Left ventricle myocardium inferior (tissue), 1 donor: ENCODE data around the gene RBM25. TPM values are rescaled to one million over a fixed set of nuclear protein-coding genes. Genes with fewer than 3 reads are reported as not detected.
"Not testable (repeated sequence)": the region's sequence is repeated elsewhere in the genome, so short reads cannot be mapped to it uniquely, and the experiment has no call there.

Experiments
- DNase-seq: peaks from one replicate; pipeline ENCODE4 v3.0.0-alpha.2; 2020
- H3K27ac ChIP-seq: fragments of 200-600 bp; replicated peaks from 2 replicates; pipeline ENCODE4 v1.8.0; 2021
- H3K27me3 ChIP-seq: fragments of 200-600 bp; 2 replicates; pipeline ENCODE4 v1.8.0; 2021; ENCODE audit warnings: low read depth
- H3K36me3 ChIP-seq: fragments of 200-600 bp; 2 replicates; pipeline ENCODE4 v1.8.0; 2021
- H3K4me1 ChIP-seq: fragments of 200-600 bp; 2 replicates; pipeline ENCODE4 v1.8.0; 2021
- H3K4me3 ChIP-seq: fragments of 200-600 bp; 2 replicates; pipeline ENCODE4 v1.8.0; 2021; ENCODE audit warnings: mild to moderate bottlenecking, moderate library complexity
- H3K9me3 ChIP-seq: fragments of 200-600 bp; replicated peaks from 2 replicates; pipeline ENCODE4 v1.8.0; 2021
- CTCF ChIP-seq: fragments of 200-600 bp; IDR thresholded peaks from 2 replicates; pipeline ENCODE4 v1.8.0; 2021; ENCODE audit warnings: antibody characterized with exemption, mild to moderate bottlenecking, borderline replicate concordance
- intact Hi-C: fragments of 100-400 bp; cut with micrococcal nuclease; formaldehyde crosslinking; loops from one replicate; pipeline ENCODE4 v1.11.0; 2022
- total RNA-seq: library from RNA; stranded (reverse); fragmentation: NEBNext Ultra II Directional; extraction: Animal tissue kit (Norgen Biotek cat#: 25700); gene quantifications from one replicate; pipeline ENCODE4 v1.2.1, GENCODE V29; 2021
- donor health status: DM: no; HTN: yes; CAD: no; lungs with severe emphysema.

The RBM25 gene
- total RNA-seq, 1 donor from 2014 or later, result 36.9 TPM

GRCh38 chr14:73162251-73162650 lies 103.9 kb downstream of the RBM25 start:
- Histone ChIP-seq H3K4me1 (no peaks in the 10 kb centered on the region), H3K4me3 (no peak overlapping the region), H3K9me3 (no peaks in the 10 kb centered on the region), H3K27ac (no peak overlapping the region), H3K27me3 (no peaks in the 10 kb centered on the region), H3K36me3 (peaks cover 80% of the 10 kb centered on the region)
- DNase-seq, result no peak
- intact Hi-C loops, result no loop called here
- no peak for TF ChIP-seq CTCF

DNA sequence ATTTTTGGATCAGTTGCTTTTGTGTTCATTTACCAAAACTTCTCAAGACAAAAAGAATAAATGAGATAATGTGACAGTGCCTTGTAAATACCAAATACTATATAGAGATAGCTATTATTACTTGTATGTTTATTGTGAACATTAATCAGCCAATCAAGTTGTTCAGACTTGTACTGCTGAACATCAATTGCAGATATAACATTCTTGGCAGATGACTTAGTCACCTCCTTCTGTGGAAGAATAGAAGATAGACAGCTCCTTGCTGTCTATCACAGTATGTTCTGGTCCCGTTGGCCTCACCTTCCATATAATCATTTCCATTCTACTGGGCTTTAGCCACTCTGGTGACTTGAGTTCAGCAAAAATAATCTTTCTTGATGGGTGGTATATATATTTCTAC lies 108.1 kb downstream of the RBM25 start:
- Histone ChIP-seq H3K4me1 (no peaks in the 10 kb centered on the region), H3K27me3 (no peaks in the 10 kb centered on the region), H3K36me3 (peaks cover 84% of the 10 kb centered on the region), H3K4me3 (no peak overlapping the region), H3K27ac (no peak overlapping the region), H3K9me3 (no peaks in the 10 kb centered on the region)
- intact Hi-C loops, result no loop called here
- no peak for DNase-seq
- TF ChIP-seq CTCF, result no peak

DNA sequence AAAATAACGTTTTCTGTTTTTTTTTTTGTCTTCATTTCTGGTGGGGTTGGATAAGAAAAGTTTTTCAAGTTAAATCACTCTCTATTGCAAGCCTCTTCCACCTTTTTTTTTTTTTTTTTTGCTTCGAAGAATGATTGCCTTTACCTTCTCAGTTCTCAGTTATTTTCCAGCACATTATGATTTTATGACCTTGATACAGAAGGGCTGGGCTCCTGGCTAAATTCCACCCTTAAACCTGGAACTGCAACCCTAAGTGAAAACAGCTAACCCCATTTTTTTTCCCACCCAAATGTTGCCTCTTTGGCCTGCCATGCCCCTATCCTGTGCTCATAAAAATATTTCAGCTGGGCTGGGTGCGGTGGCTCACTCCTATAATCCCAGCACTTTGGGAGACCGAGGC lies 109.4 kb downstream of the RBM25 start:
- no peak for DNase-seq
- intact Hi-C loops, result no loop called here
- no peaks in the 10 kb centered on the region for H3K27me3 ChIP-seq
- H3K4me1 ChIP-seq, result no peaks in the 10 kb centered on the region
- no peak overlapping the region for H3K4me3 ChIP-seq
- no peak overlapping the region for H3K27ac ChIP-seq
- no peaks in the 10 kb centered on the region for H3K9me3 ChIP-seq
- no peak for TF ChIP-seq CTCF
- H3K36me3 ChIP-seq, result peaks cover 86% of the 10 kb centered on the region

GRCh38 chr14:73168274-73168673 lies 109.9 kb downstream of the RBM25 start:
- intact Hi-C loops, result no loop called here
- H3K27ac ChIP-seq, result no peak overlapping the region
- no peaks in the 10 kb centered on the region for H3K27me3 ChIP-seq
- no peak overlapping the region for H3K4me3 ChIP-seq
- no peaks in the 10 kb centered on the region for H3K4me1 ChIP-seq
- H3K9me3 ChIP-seq, result no peaks in the 10 kb centered on the region
- no peak for TF ChIP-seq CTCF
- peaks cover 83% of the 10 kb centered on the region for H3K36me3 ChIP-seq
- no peak for DNase-seq

GRCh38 chr14:73168691-73169090 lies 110.4 kb downstream of the RBM25 start:
- TF ChIP-seq CTCF, result no peak
- Histone ChIP-seq H3K9me3 (no peaks in the 10 kb centered on the region), H3K36me3 (peaks cover 84% of the 10 kb centered on the region), H3K27me3 (no peaks in the 10 kb centered on the region), H3K27ac (no peak overlapping the region), H3K4me1 (no peaks in the 10 kb centered on the region), H3K4me3 (no peak overlapping the region)
- no peak for DNase-seq
- intact Hi-C loops, result no loop called here

GRCh38 chr14:73169855-73170254 lies 111.5 kb downstream of the RBM25 start:
- DNase-seq, H3K4me3 ChIP-seq, H3K9me3 ChIP-seq, H3K27me3 ChIP-seq, H3K27ac ChIP-seq, H3K4me1 ChIP-seq: not testable (repeated sequence)
- H3K36me3 ChIP-seq, result peaks cover 91% of the 10 kb centered on the region
- intact Hi-C loops, result loop anchor here (10.0 kb wide), 1 partner anchor 305 kb away; no protein-coding TSS in a partner anchor
